ENCODE measurements around the gene CCDC34.

Gene CCDC34

GRCh38 chr11:27372164-27372563 is 9.1 kb upstream of the CCDC34 start:
- in situ Hi-C loops (cut with HindIII; ENCODE audit: low pct_unique_long_range_greater_than_20kb, low sequenced_read_pairs): no loop called here
- TF ChIP-seq JUND (IDR thresholded peaks at IDR 0.05; ENCODE audit: low read depth): no peak

GRCh38 chr11:27371489-27371888 is 8.5 kb upstream of the CCDC34 start:
- TF ChIP-seq JUND (IDR thresholded peaks at IDR 0.05; ENCODE audit: low read depth): no peak
- DNase-seq (ENCODE audit: low read depth in 1 of 2, low spot score in 1 of 2): no peak
- in situ Hi-C loops (cut with HindIII; ENCODE audit: low pct_unique_long_range_greater_than_20kb, low sequenced_read_pairs): no loop called here

More at GRCh38 chr11:27372164-27372563, 9.1 kb upstream of the CCDC34 start:
- no peak for DNase-seq (ENCODE audit: low read depth in 1 of 2, low spot score in 1 of 2)

GRCh38 chr11:27370374-27370773 is 7.4 kb upstream of the CCDC34 start:
- no peak for TF ChIP-seq JUND (IDR thresholded peaks at IDR 0.05; ENCODE audit: low read depth)
- no peak for DNase-seq (ENCODE audit: low read depth in 1 of 2, low spot score in 1 of 2)
- in situ Hi-C loops (cut with HindIII; ENCODE audit: low pct_unique_long_range_greater_than_20kb, low sequenced_read_pairs): no loop called here

DNA sequence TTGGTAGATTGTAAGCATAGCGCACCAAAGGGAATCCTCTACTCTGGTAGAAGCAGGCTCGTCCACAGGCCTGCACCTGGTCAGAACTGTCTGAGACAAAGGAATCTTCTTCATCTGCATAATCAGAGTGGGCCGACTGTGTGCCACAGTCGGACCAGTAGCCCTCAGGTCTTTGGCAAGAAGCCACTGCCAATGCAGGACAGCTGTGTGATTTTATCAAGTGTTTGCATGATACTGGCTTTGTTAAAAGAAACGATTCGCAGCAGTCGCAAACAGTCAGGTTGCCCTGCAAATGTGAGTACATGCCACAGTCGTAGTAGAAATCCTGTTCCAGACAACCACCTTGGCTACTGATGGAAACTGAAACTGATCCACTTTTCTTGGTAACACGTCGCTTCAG is 4.9 kb upstream of the CCDC34 start:
- no peak for TF ChIP-seq JUND (IDR thresholded peaks at IDR 0.05; ENCODE audit: low read depth)
- DNase-seq (ENCODE audit: low read depth in 1 of 2, low spot score in 1 of 2): peak in 1 of 2 experiments; percentile 37
- in situ Hi-C loops (cut with HindIII; ENCODE audit: low pct_unique_long_range_greater_than_20kb, low sequenced_read_pairs): no loop called here

- no peak for TF ChIP-seq JUND (IDR thresholded peaks at IDR 0.05; ENCODE audit: low read depth)
- in situ Hi-C loops (cut with HindIII; ENCODE audit: low pct_unique_long_range_greater_than_20kb, low sequenced_read_pairs): no loop called here
- no peak for DNase-seq (ENCODE audit: low read depth in 1 of 2, low spot score in 1 of 2)
These were observed 632 bp upstream of the CCDC34 start for GRCh38 chr11:27363576-27364117.

GRCh38 chr11:27361649-27362431 is 1.2 kb downstream of the CCDC34 start:
- no peak for DNase-seq (ENCODE audit: low read depth in 1 of 2, low spot score in 1 of 2)
- no peak for TF ChIP-seq JUND (IDR thresholded peaks at IDR 0.05; ENCODE audit: low read depth)
- in situ Hi-C loops (cut with HindIII; ENCODE audit: low pct_unique_long_range_greater_than_20kb, low sequenced_read_pairs): no loop called here

- TF ChIP-seq JUND (IDR thresholded peaks at IDR 0.05; ENCODE audit: low read depth): no peak
- no peak for DNase-seq (ENCODE audit: low read depth in 1 of 2, low spot score in 1 of 2)
- in situ Hi-C loops (cut with HindIII; ENCODE audit: low pct_unique_long_range_greater_than_20kb, low sequenced_read_pairs): no loop called here
These were observed 4.7 kb downstream of the CCDC34 start for GRCh38 chr11:27358296-27358695.

- no peak for DNase-seq (ENCODE audit: low read depth in 1 of 2, low spot score in 1 of 2)
- TF ChIP-seq JUND (IDR thresholded peaks at IDR 0.05; ENCODE audit: low read depth): no peak
- in situ Hi-C loops (cut with HindIII; ENCODE audit: low pct_unique_long_range_greater_than_20kb, low sequenced_read_pairs): no loop called here
These were observed 5.8 kb downstream of the CCDC34 start for GRCh38 chr11:27357250-27357649.

GRCh38 chr11:27356624-27357222 is 6.3 kb downstream of the CCDC34 start:
- in situ Hi-C loops (cut with HindIII; ENCODE audit: low pct_unique_long_range_greater_than_20kb, low sequenced_read_pairs): no loop called here
- no peak for DNase-seq (ENCODE audit: low read depth in 1 of 2, low spot score in 1 of 2)
- no peak for TF ChIP-seq JUND (IDR thresholded peaks at IDR 0.05; ENCODE audit: low read depth)

- in situ Hi-C loops (cut with HindIII; ENCODE audit: low pct_unique_long_range_greater_than_20kb, low sequenced_read_pairs): no loop called here
- TF ChIP-seq JUND (IDR thresholded peaks at IDR 0.05; ENCODE audit: low read depth): no peak
- DNase-seq (ENCODE audit: low read depth in 1 of 2, low spot score in 1 of 2): no peak
These were observed 7.4 kb downstream of the CCDC34 start for GRCh38 chr11:27355575-27356104.

- no peak for DNase-seq (ENCODE audit: low read depth in 1 of 2, low spot score in 1 of 2)
- in situ Hi-C loops (cut with HindIII; ENCODE audit: low pct_unique_long_range_greater_than_20kb, low sequenced_read_pairs): no loop called here
- TF ChIP-seq JUND (IDR thresholded peaks at IDR 0.05; ENCODE audit: low read depth): no peak
These were observed 8.6 kb downstream of the CCDC34 start for GRCh38 chr11:27354359-27354965.

DNA sequence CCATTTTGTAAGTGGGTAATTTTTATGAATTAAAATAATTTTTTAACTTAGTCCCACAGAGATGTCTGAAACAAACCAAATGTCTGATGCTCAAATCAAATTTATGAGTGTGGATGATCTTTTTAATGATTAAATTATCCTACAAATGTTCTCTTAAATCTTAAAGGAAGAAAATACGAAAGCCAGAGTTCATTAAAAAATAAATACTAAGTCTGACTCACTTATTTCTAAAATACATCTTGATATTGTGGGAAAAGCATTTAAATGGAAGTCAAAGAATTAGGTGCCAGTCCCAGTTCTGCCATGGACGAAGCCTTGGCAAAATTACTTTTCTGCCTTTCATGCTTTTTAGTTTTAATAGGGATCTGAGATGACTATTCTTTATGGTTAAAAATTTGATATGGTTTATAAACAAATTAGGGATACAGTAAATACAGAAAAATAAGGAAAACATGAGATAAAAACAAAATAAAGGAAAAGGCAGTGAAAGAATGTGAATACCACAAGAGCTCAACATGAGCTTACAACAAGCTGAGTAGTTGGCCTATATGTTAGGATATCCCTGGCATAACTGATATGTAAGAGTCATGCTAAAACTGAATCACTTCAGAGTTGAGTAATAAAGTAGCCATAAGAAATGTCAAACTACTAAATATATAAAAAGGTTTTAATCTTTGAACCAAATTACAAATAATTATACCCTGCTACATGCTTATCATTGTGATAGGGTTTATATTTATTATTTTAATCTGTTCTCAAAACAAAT is 9.2 kb downstream of the CCDC34 start:
- no peak for TF ChIP-seq JUND (IDR thresholded peaks at IDR 0.05; ENCODE audit: low read depth)
- in situ Hi-C loops (cut with HindIII; ENCODE audit: low pct_unique_long_range_greater_than_20kb, low sequenced_read_pairs): no loop called here
- DNase-seq (ENCODE audit: low read depth in 1 of 2, low spot score in 1 of 2): no peak
